ENCODE measurements around the gene B3GALT6.

The B3GALT6 gene

DNA sequence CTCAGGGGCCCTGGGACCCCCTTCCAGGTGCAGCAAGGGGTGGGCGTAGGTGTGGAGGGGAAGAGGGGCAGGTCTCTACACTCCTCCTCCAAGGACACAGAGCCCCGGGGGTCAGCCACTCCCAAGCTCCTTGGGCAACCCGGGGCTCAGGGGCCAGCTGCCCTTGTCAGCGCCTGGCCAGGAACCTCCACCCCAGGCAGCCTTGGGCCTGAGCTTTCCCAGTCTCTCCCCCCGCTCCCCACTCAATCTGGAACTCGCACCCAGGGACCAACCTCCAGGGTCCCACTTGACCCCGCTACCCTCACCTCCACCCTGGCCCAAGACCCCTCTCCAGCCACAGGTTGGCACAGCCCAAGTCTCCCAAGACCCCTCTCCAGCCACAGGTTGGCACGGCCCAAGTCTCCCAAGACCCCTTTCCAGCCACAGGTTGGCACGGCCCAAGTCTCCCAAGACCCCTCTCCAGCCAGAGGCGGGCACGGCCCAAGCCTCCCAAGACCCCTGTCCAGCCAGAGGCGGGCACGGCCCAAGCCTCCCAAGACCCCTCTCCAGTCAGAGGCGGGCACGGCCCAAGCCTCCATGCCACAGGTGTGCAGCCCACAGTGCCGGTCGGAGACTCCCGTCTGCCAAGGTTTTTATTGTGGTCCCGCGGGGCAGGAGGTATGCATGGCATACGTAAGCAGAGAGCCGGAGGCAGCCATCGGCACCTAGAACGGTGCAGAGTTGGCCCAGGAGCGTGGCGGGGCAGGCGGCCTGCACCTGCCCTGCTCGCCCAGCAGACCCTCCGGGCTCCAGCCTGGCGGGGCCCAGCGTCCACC is 21.1 kb upstream of the B3GALT6 start:
- Histone ChIP-seq H3K27ac (ENCODE audit: poor library complexity, severe bottlenecking) (no peak overlapping the region), H3K4me3 (ENCODE audit: severe bottlenecking) (no peak overlapping the region), H3K4me1 (ENCODE audit: insufficient read depth, poor library complexity, severe bottlenecking) (no peaks in the 10 kb centered on the region), H3K36me3 (ENCODE audit: low read depth) (no peaks in the 10 kb centered on the region; the same call in 1 of the 2 replicates), H3K27me3 (ENCODE audit: insufficient read depth, poor library complexity, severe bottlenecking) (peaks cover 8% of the 10 kb centered on the region), H3K9me3 (ENCODE audit: severe bottlenecking) (no peaks in the 10 kb centered on the region)
- no peak for ATAC-seq (ENCODE audit: low read depth)
- TF ChIP-seq, protein P1, sequence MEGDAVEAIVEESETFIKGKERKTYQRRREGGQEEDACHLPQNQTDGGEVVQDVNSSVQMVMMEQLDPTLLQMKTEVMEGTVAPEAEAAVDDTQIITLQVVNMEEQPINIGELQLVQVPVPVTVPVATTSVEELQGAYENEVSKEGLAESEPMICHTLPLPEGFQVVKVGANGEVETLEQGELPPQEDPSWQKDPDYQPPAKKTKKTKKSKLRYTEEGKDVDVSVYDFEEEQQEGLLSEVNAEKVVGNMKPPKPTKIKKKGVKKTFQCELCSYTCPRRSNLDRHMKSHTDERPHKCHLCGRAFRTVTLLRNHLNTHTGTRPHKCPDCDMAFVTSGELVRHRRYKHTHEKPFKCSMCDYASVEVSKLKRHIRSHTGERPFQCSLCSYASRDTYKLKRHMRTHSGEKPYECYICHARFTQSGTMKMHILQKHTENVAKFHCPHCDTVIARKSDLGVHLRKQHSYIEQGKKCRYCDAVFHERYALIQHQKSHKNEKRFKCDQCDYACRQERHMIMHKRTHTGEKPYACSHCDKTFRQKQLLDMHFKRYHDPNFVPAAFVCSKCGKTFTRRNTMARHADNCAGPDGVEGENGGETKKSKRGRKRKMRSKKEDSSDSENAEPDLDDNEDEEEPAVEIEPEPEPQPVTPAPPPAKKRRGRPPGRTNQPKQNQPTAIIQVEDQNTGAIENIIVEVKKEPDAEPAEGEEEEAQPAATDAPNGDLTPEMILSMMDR (IDR thresholded peaks at IDR 0.05; ENCODE audit: poor library complexity, severe bottlenecking): no peak
- peak; percentile 69 for DNase-seq (ENCODE audit: low spot score)

GRCh38 chr1:1211541-1212441 is 20.2 kb upstream of the B3GALT6 start:
- peaks cover 4% of the 10 kb centered on the region for H3K36me3 ChIP-seq (ENCODE audit: low read depth)
- peaks cover 2% of the 10 kb centered on the region for H3K27me3 ChIP-seq (ENCODE audit: insufficient read depth, poor library complexity, severe bottlenecking)
- H3K4me3 ChIP-seq (ENCODE audit: severe bottlenecking): no peak overlapping the region
- H3K27ac ChIP-seq (ENCODE audit: poor library complexity, severe bottlenecking): no peak overlapping the region
- no peaks in the 10 kb centered on the region for H3K4me1 ChIP-seq (ENCODE audit: insufficient read depth, poor library complexity, severe bottlenecking)
- TF ChIP-seq, protein P1 (IDR thresholded peaks at IDR 0.05; ENCODE audit: poor library complexity, severe bottlenecking): no peak
- no peaks in the 10 kb centered on the region for H3K9me3 ChIP-seq (ENCODE audit: severe bottlenecking)
- ATAC-seq (ENCODE audit: low read depth) (no peak), DNase-seq (ENCODE audit: low spot score) (peak; percentile 46)

- no peak for DNase-seq (ENCODE audit: low spot score)
- peaks cover 4% of the 10 kb centered on the region for H3K4me1 ChIP-seq (ENCODE audit: insufficient read depth, poor library complexity, severe bottlenecking)
- TF ChIP-seq, protein P1 (IDR thresholded peaks at IDR 0.05; ENCODE audit: poor library complexity, severe bottlenecking): no peak
- H3K9me3 ChIP-seq (ENCODE audit: severe bottlenecking): no peaks in the 10 kb centered on the region
- ATAC-seq (ENCODE audit: low read depth): no peak
- no peak overlapping the region for H3K27ac ChIP-seq (ENCODE audit: poor library complexity, severe bottlenecking)
- H3K36me3 ChIP-seq (ENCODE audit: low read depth): peaks cover 10% of the 10 kb centered on the region
- H3K27me3 ChIP-seq (ENCODE audit: insufficient read depth, poor library complexity, severe bottlenecking): no peaks in the 10 kb centered on the region
- no peak overlapping the region for H3K4me3 ChIP-seq (ENCODE audit: severe bottlenecking)
Observed at GRCh38 chr1:1212780-1213344, 19.2 kb upstream of the B3GALT6 start.

- Histone ChIP-seq H3K27me3 (ENCODE audit: insufficient read depth, poor library complexity, severe bottlenecking) (no peaks in the 10 kb centered on the region), H3K4me1 (ENCODE audit: insufficient read depth, poor library complexity, severe bottlenecking) (peaks cover 6% of the 10 kb centered on the region), H3K27ac (ENCODE audit: poor library complexity, severe bottlenecking) (no peak within 1 kb of the TSS), H3K4me3 (ENCODE audit: severe bottlenecking) (no peak within 1 kb of the TSS), H3K9me3 (ENCODE audit: severe bottlenecking) (no peaks in the 10 kb centered on the region), H3K36me3 (ENCODE audit: low read depth) (peaks cover 18% of the 10 kb centered on the region)
- DNase-seq (ENCODE audit: low spot score) (no peak), ATAC-seq (ENCODE audit: low read depth) (no peak)
- TF ChIP-seq, protein P1 (IDR thresholded peaks at IDR 0.05; ENCODE audit: poor library complexity, severe bottlenecking): no peak
Observed at GRCh38 chr1:1213345-1214265, 18.4 kb upstream of the B3GALT6 start, which contains the start of gene TNFRSF4. Gene TNFRSF4 (minus strand): TSS chr1:1214153. CDS start chr1:1214127, 26 bp downstream.

All from RWPE2 (cell line).